IPS DF 19.7 (cell line): Measurements from ENCODE around the gene PAQR7.

Source experiments
- DNase-seq: peaks from one replicate; pipeline ENCODE4 v3.0.0-alpha.2; 2013; ENCODE audit warnings: low read depth, low spot score

PAQR7 gene

GRCh38 chr1:25902462-25902861 lies 27.0 kb upstream of the PAQR7 start:
- no peak for DNase-seq

GRCh38 chr1:25900219-25900618 lies 24.7 kb upstream of the PAQR7 start:
- DNase-seq, result no peak

GRCh38 chr1:25899792-25900191 lies 24.3 kb upstream of the PAQR7 start:
- DNase-seq, result no peak

GRCh38 chr1:25898223-25899015 lies 22.9 kb upstream of the PAQR7 start:
- no peak for DNase-seq

DNA sequence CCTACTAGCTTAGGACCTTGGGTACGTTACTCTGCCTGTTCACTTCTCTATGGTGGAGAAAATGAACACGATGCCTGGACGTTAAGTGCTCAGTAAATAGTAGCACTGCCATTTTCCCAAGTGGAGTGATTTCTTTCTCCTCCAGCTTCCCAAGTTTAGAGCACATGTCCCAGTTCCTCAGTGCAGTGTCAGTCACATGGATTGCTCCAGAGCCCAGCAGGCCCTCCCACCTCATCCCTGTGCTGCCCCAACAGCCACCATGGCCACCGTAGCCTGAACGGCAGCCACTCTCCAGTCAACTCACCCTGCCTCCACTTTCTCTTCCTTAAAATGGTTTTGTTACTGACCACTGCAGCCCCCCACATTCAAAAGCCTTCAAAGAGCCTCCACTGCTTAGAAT lies 22.2 kb upstream of the PAQR7 start:
- DNase-seq, result no peak

- no peak for DNase-seq
These were observed 20.8 kb upstream of the PAQR7 start for GRCh38 chr1:25896266-25896665.

GRCh38 chr1:25895365-25895990 lies 20.0 kb upstream of the PAQR7 start:
- no peak for DNase-seq

DNA sequence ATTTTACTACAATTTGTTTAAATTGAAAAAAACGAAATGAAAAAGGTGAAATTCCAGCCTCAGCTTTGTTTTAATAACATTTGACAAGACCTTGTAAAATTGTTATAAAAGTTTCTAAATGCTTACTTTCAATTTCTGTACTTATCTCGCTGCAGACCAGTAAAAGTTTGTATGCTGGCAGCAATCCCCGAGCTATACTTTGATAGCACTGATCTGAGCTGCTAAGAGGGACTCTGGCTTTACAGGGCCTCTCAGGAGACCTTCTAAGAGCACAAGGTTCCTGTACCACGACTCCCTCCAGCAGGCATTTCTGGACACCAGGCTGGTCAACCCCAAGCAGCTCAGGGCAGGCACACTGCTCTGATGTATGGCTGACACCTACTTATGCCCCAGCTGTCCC lies 17.6 kb upstream of the PAQR7 start:
- DNase-seq, result no peak

GRCh38 chr1:25891606-25892005 lies 16.1 kb upstream of the PAQR7 start:
- DNase-seq, result no peak

DNA sequence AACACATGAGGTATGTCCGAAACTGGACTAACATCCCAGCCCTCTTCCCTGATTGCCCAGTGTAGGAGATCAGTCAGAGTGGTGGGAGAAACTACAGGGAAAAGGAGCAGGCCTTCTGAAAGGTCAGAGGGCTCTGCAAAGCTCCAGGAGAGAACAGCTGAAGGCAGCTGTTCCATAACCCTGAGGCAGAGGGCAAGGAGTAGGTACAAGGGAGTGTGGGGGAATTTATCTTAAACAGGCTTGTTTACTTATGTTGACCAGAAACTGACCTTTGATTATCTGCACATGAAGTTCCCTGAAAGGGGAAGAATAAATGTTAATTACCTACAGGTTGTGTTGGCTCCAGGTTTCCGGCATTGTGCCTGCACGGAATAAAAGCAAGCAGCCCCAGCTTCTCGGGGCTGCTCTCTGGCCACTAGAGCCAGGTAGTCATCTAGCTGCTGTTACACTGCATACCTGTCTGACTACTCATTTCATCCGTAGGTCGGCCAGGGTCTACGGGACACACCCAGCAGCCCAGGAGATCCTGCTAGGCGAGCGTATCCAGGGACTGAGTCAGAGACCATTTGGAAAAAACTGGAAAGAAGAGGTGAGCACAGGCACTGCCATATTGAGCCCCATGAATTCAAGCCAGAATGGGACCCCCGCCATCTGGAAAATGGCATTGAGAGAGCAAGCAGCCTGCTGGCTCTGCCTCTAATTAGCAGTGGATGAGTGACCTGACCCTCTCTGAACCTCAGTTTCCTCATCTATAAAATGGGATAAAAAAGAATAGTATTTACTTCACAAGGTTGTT lies 14.9 kb upstream of the PAQR7 start:
- no peak for DNase-seq

- no peak for DNase-seq
These were observed 14.0 kb upstream of the PAQR7 start for GRCh38 chr1:25889470-25889869.

- no peak for DNase-seq
These were observed 13.0 kb upstream of the PAQR7 start for GRCh38 chr1:25888426-25888987.

DNA sequence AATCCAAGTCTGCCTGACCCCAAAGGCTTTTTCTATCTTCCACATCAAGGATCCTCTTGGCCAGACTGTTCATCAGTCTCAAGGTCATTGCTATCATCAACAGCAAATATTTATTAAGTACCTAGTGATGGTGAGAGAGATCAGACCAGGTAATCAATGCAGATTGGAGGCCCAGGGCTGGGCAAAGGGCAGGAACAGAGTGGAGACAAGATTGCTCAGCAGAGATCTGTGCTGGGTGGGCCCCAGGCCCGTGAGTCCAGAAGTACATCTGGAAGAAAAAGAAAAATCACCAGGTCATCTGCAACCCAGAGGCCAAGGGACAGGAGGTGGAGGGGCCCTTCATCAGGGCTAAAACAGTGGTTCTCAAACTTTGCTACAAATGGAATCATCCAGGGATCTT lies 10.1 kb upstream of the PAQR7 start:
- DNase-seq, result no peak

DNA sequence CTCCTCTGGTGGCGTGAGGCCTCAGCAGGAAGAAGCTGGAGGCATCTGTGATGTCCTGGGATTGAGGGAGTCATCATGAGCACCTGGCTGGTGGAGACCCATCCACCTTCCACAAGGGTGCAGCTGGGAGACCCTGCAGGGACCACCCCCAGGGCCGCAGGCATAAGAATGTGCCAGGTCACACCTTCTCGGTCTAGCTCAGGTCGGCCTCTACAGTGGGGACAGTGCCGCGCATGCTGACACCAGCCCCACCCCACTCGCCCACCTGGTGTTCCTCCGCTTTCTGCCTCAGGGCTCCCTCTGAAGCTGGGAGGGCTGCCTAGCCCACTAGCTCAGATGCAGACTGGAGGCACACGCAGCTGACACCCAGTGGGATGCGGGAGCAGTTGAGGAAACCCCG lies 5.8 kb upstream of the PAQR7 start:
- DNase-seq, result no peak

GRCh38 chr1:25880518-25880917 lies 5.0 kb upstream of the PAQR7 start:
- no peak for DNase-seq

DNA sequence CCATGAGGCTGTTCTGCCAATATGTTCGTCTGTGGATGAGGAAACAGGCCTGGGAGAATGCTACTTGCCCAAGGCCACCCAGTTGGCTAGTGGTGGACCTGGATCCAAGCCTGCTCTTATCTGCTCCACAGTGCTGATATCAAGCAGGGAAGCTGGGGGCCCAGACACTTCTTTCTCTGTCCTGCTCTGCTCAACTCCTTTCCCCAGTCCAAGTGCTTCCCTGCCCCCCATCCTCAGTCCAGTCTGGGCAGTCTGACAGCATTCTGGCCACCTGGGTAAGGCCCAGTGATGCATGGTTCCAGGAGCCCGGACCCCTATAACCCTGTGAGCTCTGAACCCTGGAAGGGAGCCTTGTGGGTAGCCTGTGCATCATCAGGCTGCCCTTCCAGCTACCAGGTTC lies 4.2 kb upstream of the PAQR7 start:
- DNase-seq, result no peak

DNA sequence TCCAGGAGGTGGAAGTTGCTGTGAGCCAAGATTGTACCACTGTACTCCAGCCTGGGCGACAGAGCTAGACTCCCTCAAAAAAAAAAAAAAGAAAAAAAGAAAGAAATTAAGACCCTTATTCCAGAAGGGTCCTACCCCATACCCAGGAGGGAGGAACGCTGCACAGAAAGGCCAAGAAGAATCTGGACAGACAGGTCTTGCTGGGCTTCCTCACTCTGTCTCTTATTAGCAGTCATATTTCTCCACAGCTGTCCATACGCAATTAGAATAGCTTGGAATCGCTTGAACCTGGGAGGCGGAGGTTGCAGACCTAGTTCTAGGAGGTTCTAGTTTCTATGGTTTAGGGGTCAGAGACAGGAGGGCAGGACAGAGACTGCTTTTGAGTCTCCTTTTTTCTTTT lies 3.2 kb upstream of the PAQR7 start:
- no peak for DNase-seq

DNA sequence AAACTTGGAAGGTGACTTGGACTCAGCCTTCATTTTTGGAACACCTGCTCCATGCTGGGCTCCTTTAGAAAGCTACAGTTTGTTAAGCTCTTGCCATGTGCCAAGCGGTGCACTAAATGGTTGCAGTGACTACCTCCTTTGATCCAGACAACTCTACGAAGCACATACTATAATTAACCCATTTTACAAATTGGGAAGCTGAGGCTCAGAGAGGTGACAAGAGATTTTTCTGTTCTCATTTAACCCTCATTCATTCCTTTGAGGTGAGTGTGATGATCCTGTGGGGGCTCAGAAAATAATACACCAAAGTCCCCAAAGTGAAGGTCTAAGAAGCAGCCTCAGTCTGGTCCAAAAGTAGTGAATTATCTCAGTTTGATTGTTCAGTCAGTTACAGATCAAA lies 1.6 kb upstream of the PAQR7 start:
- no peak for DNase-seq

DNA sequence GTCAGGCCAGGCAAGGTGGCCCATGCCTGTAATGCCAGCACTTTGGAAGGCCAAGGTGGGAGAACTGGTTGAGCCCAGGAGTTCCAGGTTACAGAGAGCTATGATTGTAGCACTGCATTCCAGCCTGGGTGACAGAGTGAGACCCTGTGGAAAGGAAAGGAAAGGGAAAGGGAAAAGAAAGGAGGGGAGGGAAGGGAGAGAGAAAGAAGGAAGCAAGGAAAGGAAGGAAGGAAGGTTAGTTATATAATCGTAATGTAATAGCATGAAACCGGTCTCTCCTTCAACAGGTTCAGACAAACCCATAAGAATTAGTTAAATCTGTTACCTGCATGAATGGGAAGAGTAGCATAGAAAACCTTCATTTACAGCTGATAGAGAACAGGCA lies 1.2 kb upstream of the PAQR7 start:
- no peak for DNase-seq

DNA sequence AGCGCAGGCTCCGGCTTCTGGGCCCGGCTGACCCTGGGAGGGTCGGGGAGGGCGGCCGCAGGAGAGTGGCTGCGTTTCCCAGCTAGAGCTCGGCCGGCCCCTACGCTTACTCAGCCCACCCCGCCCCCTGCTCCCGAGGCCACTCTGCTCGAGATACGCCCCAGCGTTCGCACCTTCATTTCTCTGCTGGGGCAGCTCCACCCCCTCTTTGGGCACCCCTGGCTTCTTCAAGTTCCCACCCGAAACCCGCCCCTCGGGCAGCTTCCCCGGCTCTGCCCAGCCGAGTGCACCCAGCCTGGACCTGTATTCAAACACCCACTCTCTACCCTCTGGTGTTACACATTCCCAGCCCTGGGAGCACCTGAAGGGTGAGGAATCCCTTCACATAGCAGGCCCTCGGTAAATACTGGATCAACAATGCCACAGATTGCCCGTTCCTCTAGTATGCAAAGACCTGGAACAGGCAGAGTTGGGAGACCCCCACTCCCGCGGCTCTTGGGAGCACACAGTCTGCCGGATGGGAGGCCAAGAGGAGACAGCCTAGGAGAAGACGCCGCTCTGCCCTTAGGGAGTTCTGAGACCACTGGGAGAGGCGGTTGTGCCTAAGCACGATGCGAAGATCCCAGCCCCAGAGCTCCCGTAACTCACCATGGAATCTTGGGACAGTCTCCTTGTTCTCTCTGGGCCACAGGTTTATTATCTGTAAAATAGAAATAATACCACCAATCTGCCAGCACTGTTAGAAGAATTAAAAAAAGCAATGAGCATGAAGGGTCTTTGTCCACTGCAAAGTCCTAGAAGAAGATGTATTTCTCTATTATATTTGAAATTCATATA lies 566 bp upstream of the PAQR7 start:
- DNase-seq, result no peak

DNA sequence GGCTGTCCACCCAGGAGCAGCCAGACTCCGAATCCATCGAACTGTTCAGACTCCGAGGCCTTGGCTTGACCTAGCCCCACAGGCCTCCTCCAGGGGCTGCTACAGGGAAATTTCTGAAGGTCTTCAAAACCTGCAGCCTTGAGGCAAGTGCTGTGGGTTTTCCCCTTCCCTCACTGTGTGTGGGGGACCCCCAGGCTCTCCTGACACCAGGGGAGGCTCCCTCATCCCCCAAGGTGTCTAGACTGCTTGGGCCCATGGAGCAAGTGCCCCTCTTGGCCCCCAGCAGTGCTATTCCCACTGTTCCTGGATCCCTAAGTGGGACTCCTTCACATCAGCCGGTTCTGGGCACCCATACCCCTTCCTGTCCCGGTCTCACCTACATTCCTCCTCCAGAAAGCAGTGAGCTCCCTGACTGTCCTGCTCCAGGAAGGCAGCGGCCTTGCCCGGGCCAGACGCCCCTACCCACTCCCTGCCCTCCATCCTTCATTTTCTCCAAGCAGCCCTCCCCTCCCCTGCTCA lies 814 bp downstream of the PAQR7 start:
- DNase-seq, result no peak
